ENCODE results near the gene PCYOX1L.

The PCYOX1L gene

DNA sequence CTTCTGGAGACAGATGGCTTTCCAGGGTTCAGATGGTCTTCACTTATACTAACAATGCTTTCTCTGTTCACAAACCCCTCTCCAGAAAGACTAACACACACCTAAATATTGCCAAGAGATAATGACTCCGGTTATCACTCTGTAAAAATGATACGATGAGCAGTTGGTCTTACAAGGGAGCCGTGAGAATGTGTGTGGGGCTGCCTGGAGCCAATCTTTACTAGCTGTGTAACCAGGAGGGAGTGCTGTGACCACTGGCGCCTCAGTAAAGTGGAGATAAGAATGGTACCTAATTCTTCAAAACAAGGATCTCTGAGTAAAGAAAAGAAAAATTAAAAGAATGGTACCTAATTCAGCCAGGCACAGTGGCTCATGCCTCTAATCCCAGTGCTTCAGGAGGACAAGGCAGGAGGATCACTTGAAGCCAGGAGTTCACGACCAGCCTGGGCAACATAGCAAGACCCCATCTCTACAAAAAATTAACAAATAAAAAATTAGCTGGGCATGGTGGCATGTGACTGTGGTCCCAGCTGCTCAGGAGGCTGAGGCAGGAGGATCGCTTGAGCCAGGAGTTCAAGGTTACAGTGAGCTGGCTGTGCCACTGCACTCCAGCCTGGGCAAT is 61.2 kb downstream of the PCYOX1L start:
- in situ Hi-C loops (cut with HindIII; ENCODE audit: low sequenced_read_pairs): no loop called here
